Stimulated activated CD8-positive, alpha-beta memory T cell treated with anti-CD3 and anti-CD28 coated beads, Interleukin-7, amount 100 ng/mL, for 4 hours (primary cell): ENCODE measurements around the gene SAMD11.
"Not testable (repeated sequence)": the region's sequence is repeated elsewhere in the genome, so short reads cannot be mapped to it uniquely, and the experiment has no call there.

Experiments
- DNase-seq, 2 donors: peaks; one replicate each; pipeline ENCODE4 v3.0.0-alpha.2; 2020; ENCODE audit warnings: low read depth in 2 of 2

The SAMD11 gene

GRCh38 chr1:974687-975328 is 51.1 kb downstream of the SAMD11 start:
- DNase-seq = no peak

GRCh38 chr1:975365-975764 is 51.6 kb downstream of the SAMD11 start:
- DNase-seq = no peak

- peak in 1 of 2 donors; percentile 52 for DNase-seq
Observed at GRCh38 chr1:975896-976683, 52.4 kb downstream of the SAMD11 start.

GRCh38 chr1:976791-977190 is 53.1 kb downstream of the SAMD11 start:
- not testable (repeated sequence) for DNase-seq

GRCh38 chr1:978069-978834 is 54.5 kb downstream of the SAMD11 start:
- DNase-seq = no peak

- no peak for DNase-seq
Observed at GRCh38 chr1:978835-979743, 55.4 kb downstream of the SAMD11 start.

GRCh38 chr1:979744-980072 is 56.0 kb downstream of the SAMD11 start:
- DNase-seq = no peak

GRCh38 chr1:980137-980571 is 56.4 kb downstream of the SAMD11 start:
- DNase-seq = no peak

GRCh38 chr1:980602-981395 is 57.1 kb downstream of the SAMD11 start:
- DNase-seq = no peak

- DNase-seq = no peak
Observed at GRCh38 chr1:981491-981954, 57.8 kb downstream of the SAMD11 start.

- DNase-seq = no peak
Observed at GRCh38 chr1:981955-982558, 58.3 kb downstream of the SAMD11 start, which contains the start of gene PERM1. PERM1 (minus strand) TSS chr1:982093; CDS start chr1:981029, 1,064 bp downstream.

GRCh38 chr1:982765-983436 is 59.2 kb downstream of the SAMD11 start:
- no peak for DNase-seq

GRCh38 chr1:983798-984475 is 60.2 kb downstream of the SAMD11 start:
- DNase-seq = no peak

- DNase-seq = no peak
Observed at GRCh38 chr1:984476-984814, 60.7 kb downstream of the SAMD11 start.

- DNase-seq = no peak
Observed at GRCh38 chr1:985126-985525, 61.4 kb downstream of the SAMD11 start.

- not testable (repeated sequence) for DNase-seq
Observed at GRCh38 chr1:988061-988460, 64.3 kb downstream of the SAMD11 start.

- DNase-seq = not testable (repeated sequence)
Observed at GRCh38 chr1:991275-991674, 67.6 kb downstream of the SAMD11 start.

- DNase-seq = no peak
Observed at GRCh38 chr1:991895-992294, 68.2 kb downstream of the SAMD11 start.

GRCh38 chr1:992362-992761 is 68.6 kb downstream of the SAMD11 start:
- DNase-seq = no peak
